Measurements from ENCODE around the gene FBXL14. TPM values are rescaled to one million over a fixed set of nuclear protein-coding genes. Genes with fewer than 3 reads are reported as not detected.

Gene FBXL14
- total and polyA plus RNA-seq, 4 donors, result 4.4 to 23.0 (median 13.1) TPM

GRCh38 chr12:1567852-1568251 is 26.5 kb downstream of the FBXL14 start:
- Histone ChIP-seq H3K9me3 (ENCODE audit: control insufficient read depth in 4 of 4, insufficient read depth in 3 of 4, low read length in 3 of 4) (no peaks in the 10 kb centered on the region), H3K36me3 (ENCODE audit: control insufficient read depth in 4 of 4, insufficient read depth in 4 of 4, low read length in 4 of 4) (no peaks in the 10 kb centered on the region), H3K9ac (ENCODE audit: insufficient read depth in 1 of 2, low read length in 2 of 2) (no peak overlapping the region), H3K27ac (ENCODE audit: low read depth in 1 of 2, low read length in 1 of 2) (no peak overlapping the region), H3K4me1 (ENCODE audit: control insufficient read depth in 5 of 5, insufficient read depth in 5 of 5, low read length in 5 of 5) (peaks cover 0 to 16% (median 0%) of the 10 kb centered on the region in 5 donors), H3K27me3 (ENCODE audit: control insufficient read depth in 3 of 3, insufficient read depth in 3 of 3, low read length in 2 of 3) (peaks cover 0 to 3% (median 0%) of the 10 kb centered on the region in 3 donors), H3K4me3 (no peak overlapping the region)
- ATAC-seq (ENCODE audit: insufficient read depth, low FRiP score), result no peak
- no peak for TF ChIP-seq CTCF (IDR thresholded peaks at IDR 0.05; ENCODE audit: control extremely low read depth, extremely low read depth)
- DNase-seq, result no peak
- WGBS, 2 donors, result 98 to 100% methylated on average over 6 of the region's 6 CpGs

GRCh38 chr12:1566449-1567135 is 27.8 kb downstream of the FBXL14 start:
- WGBS, 2 donors, result 84% methylated on average over 24 of the region's 24 CpGs
- Histone ChIP-seq H3K9me3 (ENCODE audit: control insufficient read depth in 4 of 4, insufficient read depth in 3 of 4, low read length in 3 of 4) (no peaks in the 10 kb centered on the region), H3K27ac (ENCODE audit: low read depth in 1 of 2, low read length in 1 of 2) (no peak overlapping the region), H3K9ac (ENCODE audit: insufficient read depth in 1 of 2, low read length in 2 of 2) (no peak overlapping the region), H3K27me3 (ENCODE audit: control insufficient read depth in 3 of 3, insufficient read depth in 3 of 3, low read length in 2 of 3) (peaks cover 0 to 3% (median 0%) of the 10 kb centered on the region in 3 donors), H3K36me3 (ENCODE audit: control insufficient read depth in 4 of 4, insufficient read depth in 4 of 4, low read length in 4 of 4) (no peaks in the 10 kb centered on the region), H3K4me3 (no peak overlapping the region), H3K4me1 (ENCODE audit: control insufficient read depth in 5 of 5, insufficient read depth in 5 of 5, low read length in 5 of 5) (peaks cover 0 to 16% (median 0%) of the 10 kb centered on the region in 5 donors)
- ATAC-seq (ENCODE audit: insufficient read depth, low FRiP score), result no peak
- no peak for DNase-seq
- no peak for TF ChIP-seq CTCF (IDR thresholded peaks at IDR 0.05; ENCODE audit: control extremely low read depth, extremely low read depth)

GRCh38 chr12:1565172-1565571 is 29.2 kb downstream of the FBXL14 start:
- ATAC-seq (ENCODE audit: insufficient read depth, low FRiP score) (no peak), DNase-seq (no peak)
- no peaks in the 10 kb centered on the region for H3K9me3 ChIP-seq (ENCODE audit: control insufficient read depth in 4 of 4, insufficient read depth in 3 of 4, low read length in 3 of 4)
- H3K4me3 ChIP-seq, result no peak overlapping the region
- H3K9ac ChIP-seq (ENCODE audit: insufficient read depth in 1 of 2, low read length in 2 of 2), result no peak overlapping the region
- H3K27me3 ChIP-seq (ENCODE audit: control insufficient read depth in 3 of 3, insufficient read depth in 3 of 3, low read length in 2 of 3), result peaks cover 0 to 3% (median 0%) of the 10 kb centered on the region in 3 donors
- no peak overlapping the region for H3K27ac ChIP-seq (ENCODE audit: low read depth in 1 of 2, low read length in 1 of 2)
- 96% methylated on average over 5 of the region's 5 CpGs for WGBS, 2 donors
- no peak for TF ChIP-seq CTCF (IDR thresholded peaks at IDR 0.05; ENCODE audit: control extremely low read depth, extremely low read depth)
- H3K4me1 ChIP-seq (ENCODE audit: control insufficient read depth in 5 of 5, insufficient read depth in 5 of 5, low read length in 5 of 5), result peaks cover 0 to 18% (median 0%) of the 10 kb centered on the region in 5 donors
- no peaks in the 10 kb centered on the region for H3K36me3 ChIP-seq (ENCODE audit: control insufficient read depth in 4 of 4, insufficient read depth in 4 of 4, low read length in 4 of 4)
